Measurements from ENCODE around the gene SYPL1.
A peak's percentile ranks its signal among the peaks of the same experiment; 100 is the strongest.

The SYPL1 gene

GRCh38 chr7:106109521-106110237 is 2.4 kb downstream of the SYPL1 start:
- peak overlapping the region; percentile 99 for H3K4me3 ChIP-seq
- no peak overlapping the region; the same call in 1 of the 2 replicates for H3K27ac ChIP-seq
- no peak for DNase-seq (ENCODE audit: low read depth, low spot score)
- H3K9ac ChIP-seq (ENCODE audit: insufficient read length): peak overlapping the region; percentile 94
- H3K9me3 ChIP-seq (ENCODE audit: low read depth, low read length): no peaks in the 10 kb centered on the region
- TF ChIP-seq FOXP2 (optimal IDR thresholded peaks at IDR 0.05; ENCODE audit: control extremely low read depth, extremely low read length, insufficient read depth) (no peak), EZH2 (IDR thresholded peaks at IDR 0.05) (no peak), POLR2AphosphoS5 (IDR thresholded peaks at IDR 0.05; ENCODE audit: borderline replicate concordance, low read depth, low read length) (no peak)
- H3K36me3 ChIP-seq (ENCODE audit: insufficient read depth, low read length): peaks cover 14% of the 10 kb centered on the region

- TF ChIP-seq EZH2 (IDR thresholded peaks at IDR 0.05) (no peak), POLR2AphosphoS5 (IDR thresholded peaks at IDR 0.05; ENCODE audit: borderline replicate concordance, low read depth, low read length) (no peak), FOXP2 (optimal IDR thresholded peaks at IDR 0.05; ENCODE audit: control extremely low read depth, extremely low read length, insufficient read depth) (no peak)
- Histone ChIP-seq H3K9me3 (ENCODE audit: low read depth, low read length) (no peaks in the 10 kb centered on the region), H3K27ac (peak overlapping the region; percentile 51), H3K36me3 (ENCODE audit: insufficient read depth, low read length) (peaks cover 14% of the 10 kb centered on the region), H3K9ac (ENCODE audit: insufficient read length) (no peak overlapping the region), H3K4me3 (peak overlapping the region; percentile 99; the same call in 1 of the 2 replicates)
- no peak for DNase-seq (ENCODE audit: low read depth, low spot score)
Observed at GRCh38 chr7:106108991-106109390, 3.1 kb downstream of the SYPL1 start.

- TF ChIP-seq FOXP2 (optimal IDR thresholded peaks at IDR 0.05; ENCODE audit: control extremely low read depth, extremely low read length, insufficient read depth) (no peak), EZH2 (IDR thresholded peaks at IDR 0.05) (no peak), POLR2AphosphoS5 (IDR thresholded peaks at IDR 0.05; ENCODE audit: borderline replicate concordance, low read depth, low read length) (no peak)
- DNase-seq (ENCODE audit: low read depth, low spot score): no peak
- H3K36me3 ChIP-seq (ENCODE audit: insufficient read depth, low read length): peaks cover 25% of the 10 kb centered on the region
- no peak overlapping the region for H3K4me3 ChIP-seq
- H3K27ac ChIP-seq: no peak overlapping the region
- H3K9me3 ChIP-seq (ENCODE audit: low read depth, low read length): no peaks in the 10 kb centered on the region
- no peak overlapping the region for H3K9ac ChIP-seq (ENCODE audit: insufficient read length)
Observed at GRCh38 chr7:106104721-106105260, 7.3 kb downstream of the SYPL1 start.

- no peak for TF ChIP-seq EZH2 (IDR thresholded peaks at IDR 0.05)
- TF ChIP-seq POLR2AphosphoS5 (IDR thresholded peaks at IDR 0.05; ENCODE audit: borderline replicate concordance, low read depth, low read length): no peak
- TF ChIP-seq FOXP2 (optimal IDR thresholded peaks at IDR 0.05; ENCODE audit: control extremely low read depth, extremely low read length, insufficient read depth): no peak
- Histone ChIP-seq H3K36me3 (ENCODE audit: insufficient read depth, low read length) (peaks cover 35% of the 10 kb centered on the region), H3K27ac (no peak overlapping the region), H3K9me3 (ENCODE audit: low read depth, low read length) (no peaks in the 10 kb centered on the region), H3K4me3 (no peak overlapping the region), H3K9ac (ENCODE audit: insufficient read length) (no peak overlapping the region)
- DNase-seq (ENCODE audit: low read depth, low spot score): no peak
Observed at GRCh38 chr7:106102387-106102966, 9.6 kb downstream of the SYPL1 start.

GRCh38 chr7:106101726-106102125 is 10.4 kb downstream of the SYPL1 start:
- Histone ChIP-seq H3K9me3 (ENCODE audit: low read depth, low read length) (no peaks in the 10 kb centered on the region), H3K36me3 (ENCODE audit: insufficient read depth, low read length) (peaks cover 33% of the 10 kb centered on the region), H3K27ac (no peak overlapping the region), H3K4me3 (no peak overlapping the region), H3K9ac (ENCODE audit: insufficient read length) (no peak overlapping the region)
- TF ChIP-seq EZH2 (IDR thresholded peaks at IDR 0.05): no peak
- no peak for TF ChIP-seq FOXP2 (optimal IDR thresholded peaks at IDR 0.05; ENCODE audit: control extremely low read depth, extremely low read length, insufficient read depth)
- no peak for TF ChIP-seq POLR2AphosphoS5 (IDR thresholded peaks at IDR 0.05; ENCODE audit: borderline replicate concordance, low read depth, low read length)
- no peak for DNase-seq (ENCODE audit: low read depth, low spot score)

- no peak for DNase-seq (ENCODE audit: low read depth, low spot score)
- H3K36me3 ChIP-seq (ENCODE audit: insufficient read depth, low read length): peaks cover 34% of the 10 kb centered on the region
- H3K27ac ChIP-seq: no peak overlapping the region
- H3K4me3 ChIP-seq: no peak overlapping the region
- no peak overlapping the region for H3K9ac ChIP-seq (ENCODE audit: insufficient read length)
- no peaks in the 10 kb centered on the region for H3K9me3 ChIP-seq (ENCODE audit: low read depth, low read length)
- TF ChIP-seq FOXP2 (optimal IDR thresholded peaks at IDR 0.05; ENCODE audit: control extremely low read depth, extremely low read length, insufficient read depth) (no peak), POLR2AphosphoS5 (IDR thresholded peaks at IDR 0.05; ENCODE audit: borderline replicate concordance, low read depth, low read length) (no peak), EZH2 (IDR thresholded peaks at IDR 0.05) (no peak)
Observed at GRCh38 chr7:106100863-106101629, 11.1 kb downstream of the SYPL1 start.

GRCh38 chr7:106099539-106099938 is 12.6 kb downstream of the SYPL1 start:
- no peak for DNase-seq (ENCODE audit: low read depth, low spot score)
- Histone ChIP-seq H3K9me3 (ENCODE audit: low read depth, low read length) (no peaks in the 10 kb centered on the region), H3K9ac (ENCODE audit: insufficient read length) (no peak overlapping the region), H3K36me3 (ENCODE audit: insufficient read depth, low read length) (peaks cover 32% of the 10 kb centered on the region), H3K27ac (no peak overlapping the region), H3K4me3 (no peak overlapping the region)
- TF ChIP-seq EZH2 (IDR thresholded peaks at IDR 0.05): no peak
- no peak for TF ChIP-seq POLR2AphosphoS5 (IDR thresholded peaks at IDR 0.05; ENCODE audit: borderline replicate concordance, low read depth, low read length)
- no peak for TF ChIP-seq FOXP2 (optimal IDR thresholded peaks at IDR 0.05; ENCODE audit: control extremely low read depth, extremely low read length, insufficient read depth)

GRCh38 chr7:106098889-106099288 is 13.2 kb downstream of the SYPL1 start:
- peaks cover 38% of the 10 kb centered on the region for H3K36me3 ChIP-seq (ENCODE audit: insufficient read depth, low read length)
- H3K27ac ChIP-seq: no peak overlapping the region
- no peak overlapping the region for H3K9ac ChIP-seq (ENCODE audit: insufficient read length)
- no peaks in the 10 kb centered on the region for H3K9me3 ChIP-seq (ENCODE audit: low read depth, low read length)
- no peak overlapping the region for H3K4me3 ChIP-seq
- TF ChIP-seq EZH2 (IDR thresholded peaks at IDR 0.05) (no peak), POLR2AphosphoS5 (IDR thresholded peaks at IDR 0.05; ENCODE audit: borderline replicate concordance, low read depth, low read length) (no peak), FOXP2 (optimal IDR thresholded peaks at IDR 0.05; ENCODE audit: control extremely low read depth, extremely low read length, insufficient read depth) (no peak)
- no peak for DNase-seq (ENCODE audit: low read depth, low spot score)
